ENCODE data around the gene DNAJC17. TPM values are rescaled to one million over a fixed set of nuclear protein-coding genes. Genes with fewer than 3 reads are reported as not detected.
A peak's percentile ranks its signal among the peaks of the same experiment; 100 is the strongest.

DNAJC17 gene
- total RNA-seq, 3 donors from 2014 or later = 49.1 to 62.1 (median 49.9) TPM

DNA sequence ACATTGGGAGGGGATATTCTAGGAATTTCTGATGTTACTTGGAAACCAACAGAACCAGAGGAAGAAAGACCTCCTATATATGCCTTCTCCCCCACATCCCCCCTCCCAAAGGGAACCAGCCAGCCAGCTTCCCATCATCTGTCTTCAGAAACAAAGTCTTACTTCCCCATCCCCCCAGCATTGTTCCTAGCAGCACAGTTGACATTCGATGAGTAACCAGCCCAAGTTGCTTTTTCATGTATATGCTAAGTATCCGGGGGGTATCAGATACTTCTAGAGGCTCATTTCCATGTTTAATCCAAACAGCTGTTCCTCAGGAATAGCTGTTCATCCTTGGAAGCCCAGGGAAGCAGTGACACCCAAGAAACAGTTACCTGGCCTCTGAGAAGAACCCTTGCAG, 68.2 kb downstream of the DNAJC17 start:
- peaks cover 24% of the 10 kb centered on the region for H3K36me3 Mint-ChIP-seq (ENCODE audit: insufficient read depth)

DNA sequence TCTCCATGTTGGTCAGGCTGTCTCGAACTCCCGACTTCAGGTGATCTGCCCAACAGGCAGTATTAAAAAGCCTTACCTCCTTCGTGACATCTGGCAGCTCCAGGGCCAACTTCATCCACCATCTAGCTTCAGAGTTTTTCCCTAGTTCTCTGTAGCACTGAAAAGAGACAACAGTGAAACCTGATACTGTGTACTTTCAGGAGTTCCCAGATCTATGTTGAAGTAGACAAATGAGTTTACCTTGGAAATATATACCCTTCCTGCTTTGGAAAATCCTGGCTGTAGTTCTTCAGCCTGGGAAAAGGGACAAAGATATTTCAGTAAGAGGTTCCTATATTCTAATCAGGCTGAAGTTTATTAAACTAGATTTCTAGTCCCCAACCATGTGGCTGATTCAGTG, 70.2 kb downstream of the DNAJC17 start:
- peaks cover 19% of the 10 kb centered on the region for H3K36me3 Mint-ChIP-seq (ENCODE audit: insufficient read depth)

More for the DNA sequence above, 68.2 kb downstream of the DNAJC17 start:
- Mint-ChIP-seq H3K4me3 (no peak overlapping the region), H3K9me3 (no peaks in the 10 kb centered on the region), H3K4me1 (ENCODE audit: low read depth) (peaks cover 12% of the 10 kb centered on the region), H3K27me3 (ENCODE audit: low read depth) (no peaks in the 10 kb centered on the region)
- DNase-seq (no peak), ATAC-seq (no peak)

GRCh38 chr15:40736575-40736974, 70.7 kb downstream of the DNAJC17 start:
- no peaks in the 10 kb centered on the region for H3K4me1 Mint-ChIP-seq (ENCODE audit: low read depth)

More for the DNA sequence above, 70.2 kb downstream of the DNAJC17 start:
- Mint-ChIP-seq H3K9me3 (no peaks in the 10 kb centered on the region), H3K4me3 (no peak overlapping the region), H3K4me1 (ENCODE audit: low read depth) (no peaks in the 10 kb centered on the region), H3K27me3 (ENCODE audit: low read depth) (no peaks in the 10 kb centered on the region)
- DNase-seq = no peak
- no peak for ATAC-seq

GRCh38 chr15:40731034-40731433, 76.2 kb downstream of the DNAJC17 start:
- ATAC-seq (no peak), DNase-seq (no peak)
- Mint-ChIP-seq H3K4me3 (no peak overlapping the region), H3K4me1 (ENCODE audit: low read depth) (no peaks in the 10 kb centered on the region), H3K36me3 (ENCODE audit: insufficient read depth) (peaks cover 9% of the 10 kb centered on the region), H3K27me3 (ENCODE audit: low read depth) (no peaks in the 10 kb centered on the region), H3K9me3 (no peaks in the 10 kb centered on the region)

More at GRCh38 chr15:40736575-40736974, 70.7 kb downstream of the DNAJC17 start:
- no peak for ATAC-seq
- Mint-ChIP-seq H3K4me3 (no peak overlapping the region), H3K9me3 (no peaks in the 10 kb centered on the region), H3K36me3 (ENCODE audit: insufficient read depth) (peaks cover 22% of the 10 kb centered on the region), H3K27me3 (ENCODE audit: low read depth) (no peaks in the 10 kb centered on the region)
- DNase-seq = no peak

- H3K9me3 Mint-ChIP-seq = no peaks in the 10 kb centered on the region
- H3K4me1 Mint-ChIP-seq (ENCODE audit: low read depth) = peaks cover 10% of the 10 kb centered on the region
- ATAC-seq = no peak
- peaks cover 4% of the 10 kb centered on the region for H3K36me3 Mint-ChIP-seq (ENCODE audit: insufficient read depth)
- DNase-seq = no peak
- no peaks in the 10 kb centered on the region for H3K27me3 Mint-ChIP-seq (ENCODE audit: low read depth)
- no peak overlapping the region for H3K4me3 Mint-ChIP-seq
Measured at GRCh38 chr15:40723919-40724318, 83.4 kb downstream of the DNAJC17 start.

DNA sequence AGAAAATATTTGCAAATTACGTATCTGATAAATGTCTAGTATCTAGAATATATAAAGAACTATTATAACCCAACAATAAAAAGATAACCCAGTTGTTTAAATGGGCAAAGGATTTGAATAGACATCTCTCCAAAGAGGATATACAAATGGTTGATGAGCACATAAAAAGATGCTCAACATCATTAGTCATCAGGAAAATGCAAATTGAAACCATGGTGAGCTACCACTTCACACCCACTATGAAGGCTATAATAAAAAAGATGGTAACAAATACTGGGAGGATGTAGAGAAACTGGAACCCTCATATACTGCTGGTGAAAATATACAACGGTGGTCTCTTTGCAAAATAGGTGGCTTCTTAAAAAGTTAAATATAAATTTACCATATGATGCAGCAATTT, 84.3 kb downstream of the DNAJC17 start:
- no peaks in the 10 kb centered on the region for H3K9me3 Mint-ChIP-seq
- DNase-seq (no peak), ATAC-seq (peak; percentile 53 to 65)
- no peaks in the 10 kb centered on the region for H3K27me3 Mint-ChIP-seq (ENCODE audit: low read depth)
- no peak overlapping the region for H3K4me3 Mint-ChIP-seq
- H3K4me1 Mint-ChIP-seq (ENCODE audit: low read depth) = peaks cover 10% of the 10 kb centered on the region
- H3K36me3 Mint-ChIP-seq (ENCODE audit: insufficient read depth) = peaks cover 4% of the 10 kb centered on the region

DNA sequence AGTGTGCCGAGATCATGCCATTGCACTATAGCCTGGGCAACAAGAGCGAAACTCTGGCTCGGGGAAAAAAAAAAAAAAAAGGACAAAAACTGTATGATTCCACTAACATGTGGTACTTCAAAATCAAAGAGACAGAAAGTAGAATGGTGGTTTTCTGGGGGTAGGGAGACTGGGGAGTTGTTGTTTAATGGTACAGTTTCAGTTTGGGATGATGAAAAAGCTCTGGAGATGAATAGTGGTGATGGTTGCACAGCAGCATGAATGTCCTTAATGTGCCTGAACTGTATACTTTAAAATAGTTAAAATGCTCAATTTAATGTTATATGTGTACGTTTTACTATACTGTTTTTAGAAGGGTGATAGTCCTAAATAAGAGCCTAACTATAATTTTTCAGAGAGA, 84.9 kb downstream of the DNAJC17 start:
- Mint-ChIP-seq H3K27me3 (ENCODE audit: low read depth) (no peaks in the 10 kb centered on the region), H3K9me3 (no peaks in the 10 kb centered on the region), H3K4me3 (no peak overlapping the region), H3K4me1 (ENCODE audit: low read depth) (peaks cover 10% of the 10 kb centered on the region), H3K36me3 (ENCODE audit: insufficient read depth) (peaks cover 4% of the 10 kb centered on the region)
- DNase-seq (no peak), ATAC-seq (peak; percentile 41 to 46)

- H3K9me3 Mint-ChIP-seq = no peaks in the 10 kb centered on the region
- ATAC-seq (no peak), DNase-seq (no peak)
- H3K36me3 Mint-ChIP-seq (ENCODE audit: insufficient read depth) = peaks cover 4% of the 10 kb centered on the region
- no peaks in the 10 kb centered on the region for H3K27me3 Mint-ChIP-seq (ENCODE audit: low read depth)
- peaks cover 10% of the 10 kb centered on the region for H3K4me1 Mint-ChIP-seq (ENCODE audit: low read depth)
- no peak overlapping the region for H3K4me3 Mint-ChIP-seq
Measured at GRCh38 chr15:40721701-40722100, 85.6 kb downstream of the DNAJC17 start.

DNA sequence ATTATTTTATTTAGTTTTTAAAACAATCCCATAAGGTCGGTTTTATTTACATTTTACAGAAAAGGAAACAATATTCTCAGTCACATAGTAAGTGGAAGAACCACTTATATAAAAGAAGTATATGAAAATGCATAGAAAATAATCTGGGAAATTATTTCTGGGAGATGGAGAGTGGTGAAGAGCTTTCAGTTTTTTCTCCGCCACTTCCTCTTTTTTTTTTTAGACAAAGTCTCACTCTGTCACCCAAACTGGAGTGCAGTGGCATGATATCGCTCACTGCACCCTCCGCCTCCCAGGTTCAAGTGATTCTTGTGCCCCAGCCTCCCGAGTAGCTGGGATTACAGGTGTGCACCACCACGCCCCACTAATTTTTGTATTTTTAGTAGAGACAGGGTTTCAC, 91.1 kb downstream of the DNAJC17 start:
- no peak for ATAC-seq
- no peaks in the 10 kb centered on the region for H3K4me1 Mint-ChIP-seq (ENCODE audit: low read depth)
- H3K4me3 Mint-ChIP-seq = no peak overlapping the region
- no peaks in the 10 kb centered on the region for H3K27me3 Mint-ChIP-seq (ENCODE audit: low read depth)
- no peaks in the 10 kb centered on the region for H3K9me3 Mint-ChIP-seq
- peaks cover 6% of the 10 kb centered on the region for H3K36me3 Mint-ChIP-seq (ENCODE audit: insufficient read depth)
- DNase-seq = no peak

Other genes with a start within 250 kb of the DNAJC17 start
- 10 to 100 TPM; 29.9 to 33.9 (median 31.0) TPM for gene CCDC32, start 242.4 kb downstream of the DNAJC17 start, total RNA-seq
- gene RPUSD2, start 238.2 kb downstream of the DNAJC17 start, total RNA-seq = 10 to 100 TPM; 33.3 to 41.1 (median 37.0) TPM
- 1 to 10 TPM; 2.9 to 4.1 (median 3.6) TPM for gene KNL1, start 213.2 kb downstream of the DNAJC17 start, total RNA-seq
- gene RAD51, start 112.3 kb downstream of the DNAJC17 start, total RNA-seq = 10 to 100 TPM; 28.2 to 39.7 (median 31.0) TPM
- 10 to 100 TPM; 62.1 to 63.7 (median 62.9) TPM for gene RMDN3, start 52.2 kb downstream of the DNAJC17 start, total RNA-seq
- gene GCHFR, start 43.4 kb downstream of the DNAJC17 start, total RNA-seq = 10 to 100 TPM; 18.5 to 25.6 (median 25.3) TPM
- gene C15orf62, start 37.5 kb downstream of the DNAJC17 start, total RNA-seq = under 1 TPM; 0.24 to 0.53 (median 0.25) TPM
- gene ZFYVE19, start 384 bp downstream of the DNAJC17 start, total RNA-seq = 10 to 100 TPM; 19.5 to 23.5 (median 20.3) TPM
- not detected for gene PPP1R14D, start 21.2 kb upstream of the DNAJC17 start, total RNA-seq
- 10 to 100 TPM; 10.8 to 13.5 (median 12.2) TPM for gene SPINT1, start 36.6 kb upstream of the DNAJC17 start, total RNA-seq
- under 1 TPM; 0.35 to 0.53 (median 0.49) TPM for gene RHOV, start 66.8 kb upstream of the DNAJC17 start, total RNA-seq
- 10 to 100 TPM; 15.9 to 16.7 (median 16.4) TPM for gene VPS18, start 87.0 kb upstream of the DNAJC17 start, total RNA-seq
- under 1 TPM; 0.05 to 0.38 (median 0.37) TPM for gene DLL4, start 121.9 kb upstream of the DNAJC17 start, total RNA-seq
- gene CHAC1, start 146.0 kb upstream of the DNAJC17 start, total RNA-seq = 10 to 100 TPM; 12.0 to 31.3 (median 20.8) TPM